D721Med (cell line): Measurements from ENCODE around the gene TNIP1.

ENCODE experiments used
- DNase-seq: peaks from one replicate; pipeline ENCODE4 v3.0.0; 2011; ENCODE audit warnings: low spot score; ENCODE audit not compliant: insufficient read length
- FAIRE-seq: peaks from 2 replicates; lab custom pipeline; 2011; peaks lifted over from hg19 to GRCh38; lab: Jason Lieb, UNC
- CTCF ChIP-seq: IDR thresholded peaks from 2 replicates; pipeline ENCODE4 v1.5.1; 2012; ENCODE audit warnings: mild to moderate bottlenecking, control low read depth; ENCODE audit not compliant: insufficient read depth; ENCODE audit errors: missing control alignments

Gene TNIP1

DNA sequence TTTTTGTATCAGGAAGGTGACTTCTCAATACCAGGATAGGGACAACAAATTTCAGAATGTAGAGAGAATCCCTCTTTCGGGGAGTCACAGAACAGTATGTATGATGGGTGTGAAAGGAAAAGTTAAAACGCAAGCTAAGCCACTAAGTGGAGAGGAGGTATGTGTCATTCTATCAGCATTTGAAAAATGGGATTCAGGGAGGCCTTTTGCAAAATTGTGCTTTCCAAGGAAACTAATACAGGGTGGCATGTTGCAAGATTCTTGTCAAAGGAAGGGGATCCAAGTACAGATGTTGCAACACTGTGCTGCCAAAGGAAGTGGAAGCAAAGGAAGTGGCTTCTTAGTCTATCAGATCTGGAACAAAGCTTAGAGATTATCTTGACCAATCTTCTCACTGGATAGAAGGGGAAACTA is 12.6 kb upstream of the TNIP1 start:
- DNase-seq (no peak), FAIRE-seq (no peak)
- TF ChIP-seq CTCF, result no peak

DNA sequence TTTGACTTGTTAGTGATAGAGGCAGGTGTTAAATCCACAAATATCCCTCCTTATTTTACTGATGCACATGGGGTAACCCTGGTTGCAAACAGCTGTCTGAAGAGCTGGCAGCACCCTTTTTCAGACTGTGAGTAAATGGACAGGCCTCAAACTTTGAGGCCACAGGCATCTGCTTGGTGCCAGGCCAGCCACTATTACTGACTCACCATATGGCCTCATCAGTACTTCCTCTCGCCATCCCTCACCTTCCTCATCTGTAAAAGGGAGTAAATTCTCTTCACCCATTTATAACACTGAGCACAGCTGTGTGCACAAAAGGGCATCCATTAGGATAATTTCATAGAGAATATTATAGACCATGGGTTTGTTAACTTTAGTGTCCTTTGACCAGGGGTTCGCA is 11.9 kb upstream of the TNIP1 start:
- no peak for DNase-seq
- TF ChIP-seq CTCF, result no peak
- FAIRE-seq, result no peak

DNA sequence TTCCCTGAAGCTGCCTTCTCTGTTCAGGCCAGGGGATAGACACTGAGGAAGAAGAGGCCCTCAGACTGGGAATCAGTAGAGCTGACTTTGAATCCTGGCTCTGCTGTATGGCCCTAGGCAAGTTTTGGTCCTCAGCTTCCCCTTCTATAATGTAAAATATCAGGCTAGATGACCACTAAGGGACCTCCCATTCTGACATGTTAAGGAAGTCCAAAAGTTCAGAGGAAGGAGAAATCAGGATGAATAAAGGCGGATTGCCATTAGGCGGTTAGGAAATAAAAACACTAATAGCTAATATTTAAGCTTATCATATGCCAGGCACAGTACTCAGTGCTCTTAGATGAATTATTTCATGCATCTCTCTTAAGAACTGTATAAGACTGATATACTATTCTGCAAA is 8.9 kb upstream of the TNIP1 start:
- DNase-seq, result no peak
- no peak for TF ChIP-seq CTCF
- FAIRE-seq, result no peak

DNA sequence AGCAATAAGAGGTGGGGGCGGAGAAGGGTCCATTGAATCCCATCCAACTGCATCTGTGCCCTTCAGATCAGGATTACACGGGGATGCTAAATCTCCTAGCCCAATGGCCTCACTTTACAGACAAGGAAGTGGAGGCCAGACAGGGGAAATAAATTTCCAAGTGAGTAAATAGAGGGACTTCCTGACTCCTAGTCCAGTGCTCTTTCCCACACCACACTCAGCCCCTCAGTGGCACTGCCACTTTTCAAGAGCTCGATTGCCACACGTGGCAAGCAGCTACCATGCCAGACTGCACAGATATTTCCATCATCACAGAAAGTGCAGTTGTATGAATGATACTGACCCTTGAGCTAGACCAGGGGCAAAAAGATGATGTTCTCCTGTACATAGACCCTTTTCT is 8.2 kb upstream of the TNIP1 start:
- no peak for FAIRE-seq
- no peak for DNase-seq
- TF ChIP-seq CTCF, result no peak

DNA sequence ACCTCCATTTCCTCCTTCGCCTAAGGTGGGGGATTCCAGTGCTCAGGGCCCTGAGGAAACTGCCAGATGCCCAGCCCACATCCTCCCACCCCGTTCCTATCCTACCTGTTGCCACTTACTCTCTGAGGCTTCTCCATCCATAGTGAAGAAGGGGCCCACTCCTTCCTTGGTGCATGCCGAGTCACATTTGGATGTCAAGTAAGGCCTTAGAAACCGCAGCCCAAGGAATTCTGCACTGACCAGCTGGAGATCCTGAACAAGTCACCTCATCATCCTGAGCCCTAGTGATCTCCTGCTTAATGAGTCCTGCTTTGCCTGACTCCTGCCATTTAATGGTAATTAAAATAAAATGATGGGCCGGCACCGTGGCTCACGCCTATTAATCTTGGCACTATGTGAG is 6.7 kb upstream of the TNIP1 start:
- no peak for TF ChIP-seq CTCF
- no peak for DNase-seq
- FAIRE-seq, result no peak

GRCh38 chr5:151086905-151087360 is 6.1 kb upstream of the TNIP1 start:
- no peak for FAIRE-seq
- TF ChIP-seq CTCF, result no peak
- no peak for DNase-seq

GRCh38 chr5:151086192-151086869 is 5.5 kb upstream of the TNIP1 start:
- DNase-seq, result no peak
- no peak for FAIRE-seq
- no peak for TF ChIP-seq CTCF
